Measurements from ENCODE around the gene SYNPO2. TPM values are rescaled to one million over a fixed set of nuclear protein-coding genes. Genes with fewer than 3 reads are reported as not detected.

The SYNPO2 gene
- total RNA-seq, 1 experiment from 2014 or later: 0.87 TPM

DNA sequence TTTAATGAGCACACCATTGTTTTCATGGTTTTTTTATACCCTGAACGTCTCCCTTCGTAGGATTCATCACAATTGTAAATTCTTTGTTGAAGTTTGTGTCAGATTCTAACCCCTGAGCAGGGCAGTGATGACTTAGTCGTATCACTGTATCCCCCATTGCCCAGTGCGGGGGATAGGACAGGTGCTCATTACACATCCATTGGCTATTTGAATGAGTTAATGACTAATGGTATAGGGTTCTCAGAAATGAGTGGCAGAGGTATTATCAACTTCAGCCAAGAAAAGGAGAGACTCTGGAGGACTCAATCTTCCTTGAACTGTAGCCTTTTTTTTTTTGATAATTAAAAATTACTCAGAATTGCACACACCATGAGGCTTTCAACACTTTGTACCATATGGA, 64.6 kb downstream of the SYNPO2 start:
- no peak overlapping the region for H2AFZ ChIP-seq
- no peak overlapping the region for H3K4me2 ChIP-seq
- no peak overlapping the region for H3K27ac ChIP-seq
- no peaks in the 10 kb centered on the region for H3K9me3 ChIP-seq (ENCODE audit: insufficient read depth, low read depth)
- no peak for DNase-seq
- H3F3A ChIP-seq (ENCODE audit: insufficient read depth, low read depth): no peaks in the 10 kb centered on the region
- H3K36me3 ChIP-seq (ENCODE audit: low read depth): no peaks in the 10 kb centered on the region
- no peaks in the 10 kb centered on the region for H3K79me2 ChIP-seq (ENCODE audit: low read depth)
- POLR2A ChIA-PET (ENCODE audit: unreplicated experiment): no interaction called here
- CTCF ChIA-PET: no interaction called here
- H3K4me1 ChIP-seq (replicated peaks; ENCODE audit: insufficient read depth): no peaks in the 10 kb centered on the region
- H3K4me3 ChIP-seq: no peak overlapping the region
- no peaks in the 10 kb centered on the region for H3K27me3 ChIP-seq (ENCODE audit: insufficient read depth, low read depth)
- intact Hi-C loops (cut with micrococcal nuclease; ENCODE audit: unreplicated experiment): no loop called here
- TF ChIP-seq EZH2 (IDR thresholded peaks at IDR 0.05; ENCODE audit: low read depth): no peak
- TF ChIP-seq, protein P1, sequence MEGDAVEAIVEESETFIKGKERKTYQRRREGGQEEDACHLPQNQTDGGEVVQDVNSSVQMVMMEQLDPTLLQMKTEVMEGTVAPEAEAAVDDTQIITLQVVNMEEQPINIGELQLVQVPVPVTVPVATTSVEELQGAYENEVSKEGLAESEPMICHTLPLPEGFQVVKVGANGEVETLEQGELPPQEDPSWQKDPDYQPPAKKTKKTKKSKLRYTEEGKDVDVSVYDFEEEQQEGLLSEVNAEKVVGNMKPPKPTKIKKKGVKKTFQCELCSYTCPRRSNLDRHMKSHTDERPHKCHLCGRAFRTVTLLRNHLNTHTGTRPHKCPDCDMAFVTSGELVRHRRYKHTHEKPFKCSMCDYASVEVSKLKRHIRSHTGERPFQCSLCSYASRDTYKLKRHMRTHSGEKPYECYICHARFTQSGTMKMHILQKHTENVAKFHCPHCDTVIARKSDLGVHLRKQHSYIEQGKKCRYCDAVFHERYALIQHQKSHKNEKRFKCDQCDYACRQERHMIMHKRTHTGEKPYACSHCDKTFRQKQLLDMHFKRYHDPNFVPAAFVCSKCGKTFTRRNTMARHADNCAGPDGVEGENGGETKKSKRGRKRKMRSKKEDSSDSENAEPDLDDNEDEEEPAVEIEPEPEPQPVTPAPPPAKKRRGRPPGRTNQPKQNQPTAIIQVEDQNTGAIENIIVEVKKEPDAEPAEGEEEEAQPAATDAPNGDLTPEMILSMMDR (conservative IDR thresholded peaks at IDR 0.05): no peak
- no peaks in the 10 kb centered on the region for H3K9me2 ChIP-seq (ENCODE audit: insufficient read depth)
- BruUV-seq (replicated peaks): no TSS peak
- H4K20me1 ChIP-seq (ENCODE audit: insufficient read depth): no peaks in the 10 kb centered on the region

DNA sequence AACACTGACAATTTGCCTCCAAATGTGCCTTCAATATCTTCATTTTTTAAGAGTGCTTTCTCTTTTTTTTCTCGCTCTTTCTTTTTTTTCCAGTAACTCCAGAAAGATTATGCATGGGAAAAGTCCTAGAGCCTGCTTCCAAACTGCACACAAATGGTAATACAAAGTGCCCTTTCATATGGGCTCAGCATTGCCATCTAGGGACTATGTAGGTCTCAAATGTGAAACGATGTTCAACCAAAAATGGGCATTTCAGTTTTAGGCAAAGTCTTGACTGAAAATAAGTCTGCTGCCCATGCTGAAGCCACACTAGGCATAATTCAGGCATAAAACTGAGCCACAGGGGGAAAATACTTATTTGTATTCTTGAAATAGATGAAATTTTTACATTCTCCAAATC, 65.6 kb downstream of the SYNPO2 start:
- ChIA-PET POLR2A (ENCODE audit: unreplicated experiment) (no interaction called here), CTCF (no interaction called here)
- DNase-seq: no peak
- H3K79me2 ChIP-seq (ENCODE audit: low read depth): no peaks in the 10 kb centered on the region
- no peak overlapping the region for H2AFZ ChIP-seq
- H3K9me3 ChIP-seq (ENCODE audit: insufficient read depth, low read depth): no peaks in the 10 kb centered on the region
- no peaks in the 10 kb centered on the region for H3F3A ChIP-seq (ENCODE audit: insufficient read depth, low read depth)
- no peaks in the 10 kb centered on the region for H4K20me1 ChIP-seq (ENCODE audit: insufficient read depth)
- TF ChIP-seq EZH2 (IDR thresholded peaks at IDR 0.05; ENCODE audit: low read depth): no peak
- TF ChIP-seq, protein P1 (conservative IDR thresholded peaks at IDR 0.05): no peak; the same call in 1 of the 2 replicates
- no TSS peak for BruUV-seq (replicated peaks)
- no peaks in the 10 kb centered on the region for H3K36me3 ChIP-seq (ENCODE audit: low read depth)
- no peaks in the 10 kb centered on the region for H3K4me1 ChIP-seq (replicated peaks; ENCODE audit: insufficient read depth)
- no peak overlapping the region for H3K4me3 ChIP-seq
- H3K9me2 ChIP-seq (ENCODE audit: insufficient read depth): no peaks in the 10 kb centered on the region
- H3K4me2 ChIP-seq: no peak overlapping the region
- H3K27me3 ChIP-seq (ENCODE audit: insufficient read depth, low read depth): no peaks in the 10 kb centered on the region
- intact Hi-C loops (cut with micrococcal nuclease; ENCODE audit: unreplicated experiment): no loop called here
- H3K27ac ChIP-seq: no peak overlapping the region

DNA sequence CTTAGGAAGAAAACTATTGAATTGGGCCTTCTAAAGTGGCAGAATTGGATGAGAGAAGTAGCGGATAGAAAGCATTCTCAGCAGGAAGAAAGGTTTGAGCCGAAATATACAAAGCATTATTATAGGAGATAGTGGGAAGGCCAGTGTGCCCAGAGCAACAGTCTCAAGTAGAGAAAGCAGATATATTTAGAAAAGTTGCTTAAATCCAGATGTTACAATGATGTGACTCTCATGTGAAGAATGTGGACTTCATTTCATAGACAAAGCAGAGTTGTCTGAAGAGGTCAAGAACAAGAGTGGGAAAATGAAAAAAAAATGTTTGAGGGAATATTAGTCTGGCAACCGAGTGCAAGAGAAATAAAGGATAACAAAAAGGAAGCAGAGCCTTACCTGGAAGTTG, 66.9 kb downstream of the SYNPO2 start:
- no peaks in the 10 kb centered on the region for H3K9me2 ChIP-seq (ENCODE audit: insufficient read depth)
- H3K36me3 ChIP-seq (ENCODE audit: low read depth): no peaks in the 10 kb centered on the region
- H3K4me3 ChIP-seq: no peak overlapping the region
- no peaks in the 10 kb centered on the region for H3K79me2 ChIP-seq (ENCODE audit: low read depth)
- no peaks in the 10 kb centered on the region for H3F3A ChIP-seq (ENCODE audit: insufficient read depth, low read depth)
- H2AFZ ChIP-seq: no peak overlapping the region
- H3K4me1 ChIP-seq (replicated peaks; ENCODE audit: insufficient read depth): no peaks in the 10 kb centered on the region
- intact Hi-C loops (cut with micrococcal nuclease; ENCODE audit: unreplicated experiment): no loop called here
- H3K27ac ChIP-seq: no peak overlapping the region
- no peaks in the 10 kb centered on the region for H3K27me3 ChIP-seq (ENCODE audit: insufficient read depth, low read depth)
- no peak for DNase-seq
- POLR2A ChIA-PET (ENCODE audit: unreplicated experiment): no interaction called here
- no TSS peak for BruUV-seq (replicated peaks)
- CTCF ChIA-PET: no interaction called here
- TF ChIP-seq EZH2 (IDR thresholded peaks at IDR 0.05; ENCODE audit: low read depth): no peak
- TF ChIP-seq, protein P1 (conservative IDR thresholded peaks at IDR 0.05): no peak
- H4K20me1 ChIP-seq (ENCODE audit: insufficient read depth): no peaks in the 10 kb centered on the region
- H3K4me2 ChIP-seq: no peak overlapping the region
- no peaks in the 10 kb centered on the region for H3K9me3 ChIP-seq (ENCODE audit: insufficient read depth, low read depth)

Measured in PC-9 (cell line).